Lower leg skin (tissue), 3 donors: ENCODE results near the gene SLC9A3.

ENCODE experiments used
- CTCF ChIP-seq, 3 donors: fragments of 450-650 bp; IDR thresholded peaks; one replicate each; pipeline ENCODE4 v1.5.1; 2016; ENCODE audit warnings: antibody characterized with exemption in 3 of 3, mild to moderate bottlenecking in 3 of 3, moderate library complexity in 2 of 3
- POLR2A ChIP-seq, 2 donors: fragments of 450-650 bp; IDR thresholded peaks; one replicate each; pipeline ENCODE4 v1.6.1; 2016 to 2017; ENCODE audit warnings: antibody characterized with exemption in 2 of 2, mild to moderate bottlenecking in 1 of 2, moderate library complexity in 1 of 2

DNA sequence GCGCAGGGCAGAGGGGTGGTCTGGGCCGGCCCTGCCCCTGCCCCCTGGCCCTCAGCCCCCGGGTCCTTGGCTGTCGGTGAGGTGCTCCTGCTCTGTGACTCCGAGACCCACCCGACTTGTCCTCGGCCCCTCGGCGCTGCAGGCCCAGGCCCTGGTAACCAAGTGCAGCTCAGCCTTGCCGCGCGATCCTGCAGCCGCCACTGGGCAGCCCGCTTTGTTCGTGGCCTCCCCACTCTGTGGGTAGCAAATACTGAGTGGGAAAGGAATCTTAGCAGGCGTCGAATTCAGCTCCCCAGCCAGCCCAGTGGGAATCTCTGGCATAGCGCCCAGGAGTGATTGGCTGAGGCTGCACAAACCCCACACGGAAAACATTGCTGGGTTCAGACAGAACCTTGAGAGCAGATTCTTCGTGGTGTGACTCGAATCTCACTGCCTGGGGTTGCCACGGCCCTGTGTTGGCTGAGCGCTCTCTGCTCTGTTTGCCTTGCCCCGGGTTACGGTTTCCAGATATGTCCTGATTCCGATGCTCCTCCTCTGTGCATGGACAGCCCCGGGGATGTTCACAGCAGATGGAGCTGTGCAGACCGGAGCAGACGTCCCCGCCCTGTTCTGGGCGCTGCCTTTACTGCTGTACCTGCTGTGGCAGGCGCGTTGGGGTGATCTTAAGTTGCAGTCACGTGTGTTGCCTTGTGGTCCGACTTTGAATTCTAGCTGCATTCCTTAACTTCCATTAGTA is 94.6 kb downstream of the SLC9A3 start:
- TF ChIP-seq CTCF (IDR thresholded peaks at IDR 0.05) (no peak), POLR2A (IDR thresholded peaks at IDR 0.05) (no peak)
